H7 (cell line): ENCODE measurements around the gene SMARCE1. TPM values are rescaled to one million over a fixed set of nuclear protein-coding genes. Genes with fewer than 3 reads are reported as not detected.

Source experiments
- total RNA-seq: library from RNA; depleted of rRNA; stranded (reverse); fragments of >200 nt; shearing (Covaris generic); gene quantifications from 2 replicates; pipeline ENCODE4 v1.2.3, GENCODE V29; 2014; rRNA removed

SMARCE1 gene
- total RNA-seq, 1 experiment from 2014 or later = 75.1 TPM

Other genes starting within 250 kb of the SMARCE1 start
- 159 and 249 TPM in 2 replicates for gene TOP2A, start 229.9 kb downstream of the SMARCE1 start, total RNA-seq
- 24.6 and 31.8 TPM in 2 replicates for gene IGFBP4, start 204.4 kb downstream of the SMARCE1 start, total RNA-seq
- gene TNS4, start 146.2 kb downstream of the SMARCE1 start, total RNA-seq = 0.14 and 0.18 TPM in 2 replicates
- 1.1 TPM in 1 of 2 replicates, not detected in the other for gene CCR7, start 82.3 kb downstream of the SMARCE1 start, total RNA-seq
- gene KRT222, start 17.4 kb upstream of the SMARCE1 start, total RNA-seq = 0.07 and 0.26 TPM in 2 replicates
- not detected in 2 replicates for gene KRT24, start 55.9 kb upstream of the SMARCE1 start, total RNA-seq
- not detected in 2 replicates for gene KRT25, start 107.5 kb upstream of the SMARCE1 start, total RNA-seq
- not detected in 2 replicates for gene KRT26, start 124.4 kb upstream of the SMARCE1 start, total RNA-seq
- not detected in 2 replicates for gene KRT27, start 134.7 kb upstream of the SMARCE1 start, total RNA-seq
- not detected in 2 replicates for gene KRT28, start 152.1 kb upstream of the SMARCE1 start, total RNA-seq
- 2.4 and 5.4 TPM in 2 replicates for gene KRT10, start 174.8 kb upstream of the SMARCE1 start, total RNA-seq
- gene KRT12, start 219.4 kb upstream of the SMARCE1 start, total RNA-seq = not detected in 2 replicates
- gene KRT20, start 237.4 kb upstream of the SMARCE1 start, total RNA-seq = not detected in 2 replicates